ENCODE data around the gene ICAM2.
"Not testable (repeated sequence)": the region's sequence is repeated elsewhere in the genome, so short reads cannot be mapped to it uniquely, and the experiment has no call there.

ICAM2 gene

GRCh38 chr17:63997341-63998048, 22.9 kb downstream of the ICAM2 start:
- DNase-seq (ENCODE audit: low read depth), result no peak

GRCh38 chr17:63996430-63997182, 23.8 kb downstream of the ICAM2 start:
- DNase-seq (ENCODE audit: low read depth), result no peak

GRCh38 chr17:63995626-63996025, 24.8 kb downstream of the ICAM2 start:
- no peak for DNase-seq (ENCODE audit: low read depth)

- DNase-seq (ENCODE audit: low read depth), result no peak
These were observed 27.0 kb downstream of the ICAM2 start for GRCh38 chr17:63993368-63993985.

- DNase-seq (ENCODE audit: low read depth), result no peak
These were observed 28.8 kb downstream of the ICAM2 start for GRCh38 chr17:63991611-63992010.

GRCh38 chr17:63989622-63990345, 30.6 kb downstream of the ICAM2 start:
- DNase-seq (ENCODE audit: low read depth), result no peak

GRCh38 chr17:63988741-63989621, 31.5 kb downstream of the ICAM2 start:
- no peak for DNase-seq (ENCODE audit: low read depth)

GRCh38 chr17:63988127-63988478, 32.3 kb downstream of the ICAM2 start:
- no peak for DNase-seq (ENCODE audit: low read depth)

- DNase-seq (ENCODE audit: low read depth), result no peak
These were observed 33.0 kb downstream of the ICAM2 start for GRCh38 chr17:63987221-63988126.

GRCh38 chr17:63986821-63987220, 33.6 kb downstream of the ICAM2 start:
- DNase-seq (ENCODE audit: low read depth), result no peak

GRCh38 chr17:63985387-63986140, 34.9 kb downstream of the ICAM2 start:
- DNase-seq (ENCODE audit: low read depth), result no peak

- DNase-seq (ENCODE audit: low read depth), result no peak
These were observed 35.6 kb downstream of the ICAM2 start for GRCh38 chr17:63984651-63985386.

- no peak for DNase-seq (ENCODE audit: low read depth)
These were observed 36.2 kb downstream of the ICAM2 start for GRCh38 chr17:63984236-63984635.

- DNase-seq (ENCODE audit: low read depth), result no peak
These were observed 37.1 kb downstream of the ICAM2 start for GRCh38 chr17:63983320-63983719.

GRCh38 chr17:63982641-63983040, 37.8 kb downstream of the ICAM2 start:
- not testable (repeated sequence) for DNase-seq (ENCODE audit: low read depth)

- no peak for DNase-seq (ENCODE audit: low read depth)
These were observed 41.9 kb downstream of the ICAM2 start for GRCh38 chr17:63978272-63979200.

GRCh38 chr17:63976702-63977101, 43.7 kb downstream of the ICAM2 start:
- no peak for DNase-seq (ENCODE audit: low read depth)

- DNase-seq (ENCODE audit: low read depth), result no peak
These were observed 44.8 kb downstream of the ICAM2 start for GRCh38 chr17:63975541-63976092.

Data from stimulated activated CD8-positive, alpha-beta memory T cell treated with anti-CD3 and anti-CD28 coated beads, Interleukin-7, amount 100 ng/mL, for 24 hours (primary cell).